MCF 10A (cell line): ENCODE data around the gene WASHC2A. TPM values are rescaled to one million over a fixed set of nuclear protein-coding genes. Genes with fewer than 3 reads are reported as not detected.
A peak's percentile ranks its signal among the peaks of the same experiment; 100 is the strongest.
"Not testable (repeated sequence)": the region's sequence is repeated elsewhere in the genome, so short reads cannot be mapped to it uniquely, and the experiment has no call there.

Source experiments
- BruUV-seq: library from RNA; stranded (reverse); fragments of 400-500 nt; replicated peaks from 2 replicates; lab custom pipeline; 2021; lab: Mats Ljungman, UMichigan
- CTCF ChIA-PET: fragments of 300-600 bp; sonication (Branson Sonifier 250); formaldehyde crosslinking; extraction: SDS; loops from one replicate; lab custom pipeline; 2021; ENCODE audit warnings: antibody characterized with exemption, inconsistent platforms; lab: Yijun Ruan, JAX
- POLR2A ChIA-PET: fragments of 300-600, 350-650 bp; sonication (Branson Sonifier 250); formaldehyde crosslinking; extraction: SDS; loops from one replicate; lab custom pipeline; 2020; ENCODE audit warnings: antibody characterized with exemption, inconsistent platforms; lab: Yijun Ruan, JAX
- DNase-seq: peaks from one replicate; pipeline ENCODE4 v3.0.0-alpha.2; 2018; ENCODE audit not compliant: unreplicated experiment
- H3K27ac Mint-ChIP-seq: one replicate; pipeline ENCODE4 v1.8.0; 2022; ENCODE audit warnings: mild to moderate bottlenecking, low read depth, mixed read lengths; ENCODE audit not compliant: unreplicated experiment
- H3K27me3 Mint-ChIP-seq: one replicate; pipeline ENCODE4 v1.8.0; 2022; ENCODE audit warnings: mixed read lengths; ENCODE audit not compliant: insufficient read depth, unreplicated experiment
- H3K36me3 Mint-ChIP-seq: one replicate; pipeline ENCODE4 v1.8.0; 2022; ENCODE audit warnings: mild to moderate bottlenecking, moderate library complexity, mixed read lengths; ENCODE audit not compliant: insufficient read depth, unreplicated experiment
- H3K4me1 Mint-ChIP-seq: one replicate; pipeline ENCODE4 v1.8.0; 2022; ENCODE audit warnings: mixed read lengths; ENCODE audit not compliant: insufficient read depth, unreplicated experiment
- H3K4me3 Mint-ChIP-seq: one replicate; pipeline ENCODE4 v1.8.0; 2022; ENCODE audit warnings: mild to moderate bottlenecking, moderate library complexity, mixed read lengths; ENCODE audit not compliant: unreplicated experiment
- H3K9me3 Mint-ChIP-seq: one replicate; pipeline ENCODE4 v1.8.0; 2022; ENCODE audit warnings: mixed read lengths; ENCODE audit not compliant: unreplicated experiment
- intact Hi-C: fragments of 100-400 bp; cut with micrococcal nuclease; formaldehyde crosslinking; loops from 2 replicates; pipeline ENCODE4 v1.14.1; 2022
- total RNA-seq: library from RNA; stranded (reverse); gene quantifications from 2 replicates; pipeline ENCODE4 v1.2.3, GENCODE V29; 2022

WASHC2A gene
- total RNA-seq, 1 experiment from 2014 or later = 19.3 TPM

DNA sequence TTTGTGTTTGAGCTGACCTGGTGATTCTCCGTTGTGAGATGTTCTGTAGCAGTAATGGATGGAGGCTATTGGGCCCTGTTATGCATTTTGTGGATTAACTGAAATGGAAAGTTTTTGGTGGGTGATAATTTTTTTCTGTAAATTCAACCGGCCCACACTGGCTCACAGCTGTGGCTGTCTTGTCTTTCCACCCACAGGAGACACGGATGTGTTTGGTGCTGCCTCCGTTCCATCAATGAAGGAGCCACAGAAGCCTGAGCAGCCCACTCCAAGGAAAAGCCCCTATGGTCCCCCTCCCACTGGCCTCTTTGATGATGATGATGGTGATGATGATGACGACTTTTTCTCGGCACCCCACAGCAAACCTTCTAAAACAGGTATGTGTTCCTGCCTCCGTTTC, 27.6 kb downstream of the WASHC2A start:
- intact Hi-C loops, BruUV-seq, DNase-seq, H3K4me3 Mint-ChIP-seq, H3K27me3 Mint-ChIP-seq, POLR2A ChIA-PET, CTCF ChIA-PET, H3K27ac Mint-ChIP-seq, H3K9me3 Mint-ChIP-seq, H3K4me1 Mint-ChIP-seq: not testable (repeated sequence)
- peaks cover 37% of the 10 kb centered on the region for H3K36me3 Mint-ChIP-seq

DNA sequence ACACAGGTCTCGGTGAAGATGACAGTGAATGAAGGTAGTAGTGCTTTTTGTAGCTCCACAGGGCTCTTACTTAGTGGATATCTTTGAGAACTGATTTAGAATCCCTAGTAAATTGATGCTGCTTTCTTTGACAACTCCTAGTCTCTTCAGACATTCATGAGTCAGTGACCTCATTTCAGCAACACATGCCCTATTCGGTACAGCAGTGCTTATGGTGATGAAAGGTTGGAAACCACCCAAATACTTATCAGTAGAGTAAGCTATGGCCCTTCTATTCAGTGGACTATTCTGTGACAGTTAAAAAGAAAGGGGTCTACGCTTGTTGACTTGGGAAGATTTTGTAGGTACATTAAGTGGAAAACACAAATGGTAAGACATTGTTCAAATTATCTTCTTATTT, 29.0 kb downstream of the WASHC2A start:
- H3K27ac Mint-ChIP-seq, DNase-seq, H3K9me3 Mint-ChIP-seq, H3K4me1 Mint-ChIP-seq, H3K27me3 Mint-ChIP-seq, intact Hi-C loops, BruUV-seq, POLR2A ChIA-PET, H3K4me3 Mint-ChIP-seq, CTCF ChIA-PET: not testable (repeated sequence)
- H3K36me3 Mint-ChIP-seq = peaks cover 45% of the 10 kb centered on the region

GRCh38 chr10:50098645-50099044, 30.9 kb downstream of the WASHC2A start:
- DNase-seq, BruUV-seq, H3K27me3 Mint-ChIP-seq, H3K9me3 Mint-ChIP-seq, intact Hi-C loops, H3K27ac Mint-ChIP-seq, CTCF ChIA-PET, H3K4me3 Mint-ChIP-seq, H3K4me1 Mint-ChIP-seq, POLR2A ChIA-PET: not testable (repeated sequence)
- peaks cover 52% of the 10 kb centered on the region for H3K36me3 Mint-ChIP-seq

DNA sequence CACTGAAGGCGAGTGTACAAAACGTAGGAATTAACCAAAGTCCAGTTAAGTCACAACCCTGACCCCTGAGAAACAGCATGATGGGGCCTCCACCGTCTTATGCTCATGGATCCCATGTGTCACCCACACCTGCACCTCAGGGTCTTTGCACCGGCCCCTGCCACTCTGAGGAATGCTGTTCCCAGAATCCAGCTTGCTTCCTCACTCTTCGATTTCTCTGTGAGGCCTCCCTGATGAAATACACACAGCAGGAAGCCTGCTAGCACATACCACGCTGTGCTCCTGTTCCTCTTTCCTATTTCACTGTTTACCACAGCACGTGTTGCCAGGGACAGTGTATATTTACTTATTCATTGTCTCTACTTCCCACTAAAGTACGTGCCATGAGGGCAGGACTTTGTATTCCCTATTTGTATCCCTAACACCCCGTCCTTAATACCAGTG, 33.4 kb downstream of the WASHC2A start:
- intact Hi-C loops, BruUV-seq, H3K9me3 Mint-ChIP-seq, H3K4me3 Mint-ChIP-seq, H3K4me1 Mint-ChIP-seq, H3K27me3 Mint-ChIP-seq, CTCF ChIA-PET, DNase-seq, POLR2A ChIA-PET: not testable (repeated sequence)
- Mint-ChIP-seq H3K27ac (peak overlapping the region; percentile 52), H3K36me3 (peaks cover 50% of the 10 kb centered on the region)

- intact Hi-C loops, H3K4me1 Mint-ChIP-seq, BruUV-seq, CTCF ChIA-PET, H3K4me3 Mint-ChIP-seq, H3K27me3 Mint-ChIP-seq, POLR2A ChIA-PET, DNase-seq, H3K9me3 Mint-ChIP-seq: not testable (repeated sequence)
- peak overlapping the region; percentile 52 for H3K27ac Mint-ChIP-seq
- peaks cover 50% of the 10 kb centered on the region for H3K36me3 Mint-ChIP-seq
These were observed 34.0 kb downstream of the WASHC2A start for GRCh38 chr10:50101747-50102146.

GRCh38 chr10:50102267-50102666, 34.5 kb downstream of the WASHC2A start:
- H3K27ac Mint-ChIP-seq, CTCF ChIA-PET, H3K9me3 Mint-ChIP-seq, H3K4me3 Mint-ChIP-seq, POLR2A ChIA-PET, DNase-seq, intact Hi-C loops, H3K4me1 Mint-ChIP-seq, H3K27me3 Mint-ChIP-seq, BruUV-seq: not testable (repeated sequence)
- H3K36me3 Mint-ChIP-seq = peaks cover 49% of the 10 kb centered on the region

DNA sequence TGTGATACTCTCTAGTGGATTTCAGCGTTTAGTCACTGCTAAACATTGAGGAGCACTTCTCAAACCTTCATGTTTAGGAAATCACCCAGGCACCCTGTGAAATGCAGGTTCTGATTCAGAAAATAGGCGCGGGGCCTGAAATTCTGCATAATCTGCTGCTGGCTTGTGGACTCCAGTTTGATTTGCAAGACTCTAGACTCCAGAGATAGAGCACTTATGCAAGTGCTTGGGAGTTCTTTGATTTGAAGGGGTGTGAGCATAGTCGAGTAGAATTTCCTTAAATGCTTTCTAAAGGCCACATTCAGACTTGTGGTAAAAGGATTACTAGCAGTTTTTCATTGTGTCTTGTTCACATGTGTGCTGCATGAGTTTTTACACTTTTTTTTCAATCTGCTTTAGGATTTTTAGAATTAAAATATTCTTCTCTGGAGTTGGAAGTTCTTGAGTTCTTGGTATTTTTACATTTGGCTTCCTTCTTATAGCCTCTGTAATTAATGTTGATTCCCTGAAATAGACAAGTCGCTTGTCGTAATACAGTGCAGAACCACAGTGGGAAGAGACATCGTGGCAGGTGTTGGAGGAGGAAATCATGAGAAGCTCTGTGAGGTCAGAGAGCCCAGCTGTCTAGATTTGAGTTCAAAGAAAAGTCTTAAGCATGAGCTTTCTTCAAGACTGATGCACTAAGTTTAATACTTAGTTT, 41.4 kb downstream of the WASHC2A start:
- POLR2A ChIA-PET, H3K27me3 Mint-ChIP-seq, intact Hi-C loops, H3K9me3 Mint-ChIP-seq, H3K4me3 Mint-ChIP-seq, H3K4me1 Mint-ChIP-seq, H3K27ac Mint-ChIP-seq, DNase-seq, BruUV-seq, CTCF ChIA-PET: not testable (repeated sequence)
- peaks cover 22% of the 10 kb centered on the region for H3K36me3 Mint-ChIP-seq

DNA sequence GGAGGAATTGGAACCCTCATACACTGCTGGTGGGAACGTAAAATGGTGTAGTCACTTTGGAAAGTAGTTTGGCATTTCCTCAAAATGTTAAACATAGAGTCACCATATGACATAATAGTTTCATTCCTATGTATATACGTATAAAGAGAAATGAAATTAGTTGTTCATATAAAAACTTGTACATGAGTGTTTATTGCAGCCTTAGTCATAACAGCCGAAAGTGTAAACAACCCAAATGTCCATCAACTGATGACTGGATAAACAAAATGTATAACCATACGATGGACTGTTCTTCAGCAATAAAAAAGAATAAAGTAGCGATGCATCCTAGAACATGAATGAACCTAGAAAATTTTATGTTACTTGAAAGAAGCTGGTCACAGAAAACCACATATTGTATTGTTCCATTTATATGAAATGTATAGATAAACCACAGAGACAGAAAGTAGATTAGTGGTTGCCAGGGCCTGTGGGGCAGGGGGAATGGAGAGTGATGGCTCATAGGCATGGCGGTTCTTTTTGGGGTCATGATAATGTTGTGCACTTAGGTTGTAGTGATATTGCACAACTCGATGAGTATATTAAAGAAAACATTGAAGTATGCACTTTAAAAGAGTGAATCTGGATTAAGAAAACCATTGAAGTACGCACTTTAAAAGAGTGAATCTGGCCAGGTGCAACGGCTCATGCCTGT, 44.8 kb downstream of the WASHC2A start:
- peaks cover 12% of the 10 kb centered on the region for H3K36me3 Mint-ChIP-seq
- H3K9me3 Mint-ChIP-seq, BruUV-seq, H3K4me1 Mint-ChIP-seq, POLR2A ChIA-PET, H3K27me3 Mint-ChIP-seq, H3K27ac Mint-ChIP-seq, H3K4me3 Mint-ChIP-seq, DNase-seq, intact Hi-C loops, CTCF ChIA-PET: not testable (repeated sequence)

DNA sequence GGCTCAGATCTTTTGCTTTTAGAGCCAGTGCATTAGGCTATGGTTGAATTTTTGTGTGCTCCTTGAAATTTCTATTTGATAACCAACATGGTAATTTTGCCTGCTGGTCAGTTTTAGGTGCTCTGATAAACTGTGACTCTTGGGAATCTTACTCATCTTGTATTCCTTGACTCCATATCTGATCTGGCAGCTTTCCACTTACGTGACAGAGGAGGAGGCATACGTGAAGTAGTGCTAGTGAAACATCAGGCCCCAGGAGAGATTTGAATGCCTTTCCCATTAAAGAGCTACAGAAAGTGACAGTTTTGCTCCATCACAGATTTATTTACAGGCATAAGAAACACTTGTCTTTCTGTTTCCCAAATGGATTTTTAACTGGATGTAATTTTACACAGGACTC, 59.0 kb downstream of the WASHC2A start:
- H3K4me1 Mint-ChIP-seq, H3K9me3 Mint-ChIP-seq, H3K27ac Mint-ChIP-seq, BruUV-seq, H3K27me3 Mint-ChIP-seq, intact Hi-C loops, DNase-seq, CTCF ChIA-PET, POLR2A ChIA-PET, H3K4me3 Mint-ChIP-seq: not testable (repeated sequence)
- peaks cover 23% of the 10 kb centered on the region for H3K36me3 Mint-ChIP-seq
